ENCODE data around the gene LARP6. TPM values are rescaled to one million over a fixed set of nuclear protein-coding genes. Genes with fewer than 3 reads are reported as not detected.

Gene LARP6
- total and polyA plus RNA-seq, 2 of the 4 experiments (the other 2 are of a cell fraction), result 36.4 to 135 TPM

- Histone ChIP-seq H3K27ac (ENCODE audit: insufficient read depth, low read length) (no peak overlapping the region), H2BK5ac (ENCODE audit: low read depth, low read length, poor library complexity, severe bottlenecking) (no peak overlapping the region), H3K4ac (ENCODE audit: low read depth, low read length) (no peak overlapping the region), H3K27me3 (ENCODE audit: control insufficient read depth, insufficient read depth, low read length) (no peaks in the 10 kb centered on the region), H2BK15ac (ENCODE audit: low read depth, low read length) (no peak overlapping the region), H4K5ac (ENCODE audit: low read depth, low read length) (no peak overlapping the region), H2BK20ac (ENCODE audit: low read depth, low read length) (peak overlapping the region; percentile 60; the same call in 1 of the 2 replicates), H3K9ac (ENCODE audit: low read depth, low read length) (no peak overlapping the region), H3K36me3 (ENCODE audit: control insufficient read depth, insufficient read depth, low read length) (no peaks in the 10 kb centered on the region), H4K91ac (ENCODE audit: insufficient read depth, low read depth, low read length) (no peak overlapping the region), H3K23ac (ENCODE audit: low read depth, low read length) (no peak overlapping the region), H3K4me3 (ENCODE audit: insufficient read depth, low read depth, low read length) (no peak overlapping the region), H2AFZ (replicated peaks; ENCODE audit: low read length, poor library complexity) (no peak overlapping the region), H3K9me3 (ENCODE audit: control insufficient read depth, insufficient read depth, low read length) (peaks cover 2% of the 10 kb centered on the region; the same call in 1 of the 2 replicates), H3K14ac (replicated peaks; ENCODE audit: low read depth, low read length) (no peak overlapping the region), H3K79me1 (ENCODE audit: low read depth in 1 of 2, low read length in 2 of 2) (0 out of 4 replicates have a peak, but pooled peaks cover 0 to 3% of the 10 kb centered on the region in 2 experiments), H3K9me1 (ENCODE audit: insufficient read depth, low read length) (no peaks in the 10 kb centered on the region; the same call in 1 of the 2 replicates), H3K4me2 (ENCODE audit: low read depth, low read length) (no peak overlapping the region), H4K8ac (ENCODE audit: low read depth in 2 of 2, low read length in 2 of 2) (no peak overlapping the region), H3K56ac (ENCODE audit: extremely low read depth, insufficient read depth, low read length) (no peak overlapping the region), H2BK120ac (ENCODE audit: low read depth, low read length) (no peak overlapping the region), H2AK9ac (replicated peaks; ENCODE audit: low read depth, low read length, poor library complexity) (no peak overlapping the region), H4K20me1 (ENCODE audit: insufficient read depth, low read length) (no peaks in the 10 kb centered on the region), H3K4me1 (ENCODE audit: control insufficient read depth, insufficient read depth, low read length) (peaks cover 2% of the 10 kb centered on the region; the same call in 1 of the 2 replicates), H2AK5ac (ENCODE audit: low read depth, low read length) (no peak overlapping the region), H3K18ac (ENCODE audit: low read depth, low read length) (no peak overlapping the region)
- 72% methylated on average over 2 of the region's 2 CpGs; no CpG with 5 or more reads in 1 of the 2 experiments for WGBS, 2 experiments (ENCODE audit: extremely low coverage in 2 of 2, insufficient read length in 1 of 2)
- no TSS peak for BruUV-seq (replicated peaks)
- POLR2A ChIA-PET (ENCODE audit: unreplicated experiment), result no interaction called here
- TF ChIP-seq MAFK (IDR thresholded peaks at IDR 0.05; ENCODE audit: low read depth, low read length) (no peak), RAD21 (IDR thresholded peaks at IDR 0.05; ENCODE audit: low read length) (no peak), CHD1 (IDR thresholded peaks at IDR 0.05; ENCODE audit: low read depth, low read length) (no peak), ELK1 (IDR thresholded peaks at IDR 0.05; ENCODE audit: borderline replicate concordance, low read depth, low read length) (no peak), RCOR1 (IDR thresholded peaks at IDR 0.05; ENCODE audit: insufficient replicate concordance, low read length) (no peak), FOS (IDR thresholded peaks at IDR 0.05; ENCODE audit: low read depth, low read length) (no peak), BHLHE40 (IDR thresholded peaks at IDR 0.05; ENCODE audit: low read depth, low read length) (no peak)
- in situ Hi-C loops (cut with MboI; ENCODE audit: low sequenced_read_pairs), result loop anchor here (10.0 kb wide), 2 partner anchors 52 to 192 kb away; no protein-coding TSS in a partner anchor
- dilution Hi-C loops (cut with HindIII; ENCODE audit: low sequenced_read_pairs, unreplicated experiment), result no loop called here
- CTCF ChIA-PET, result no interaction called here
- DNase-seq, result no peak
- intact Hi-C loops (cut with micrococcal nuclease), result loop anchor here (5.0 to 10.0 kb wide), 2 partner anchors 114 to 1402 kb away; partner anchors contain the start of gene UACA
- ATAC-seq (ENCODE audit: low read depth), result no peak
Observed at GRCh38 chr15:70876683-70877082, 22.7 kb upstream of the LARP6 start.

Measured in IMR-90 (cell line).